GM18873 (cell line): ENCODE data around the gene PIK3AP1.
"Not testable (repeated sequence)": the region's sequence is repeated elsewhere in the genome, so short reads cannot be mapped to it uniquely, and the experiment has no call there.

Experiments used
- ATAC-seq: cut with Tn5 transposase; IDR thresholded peaks from one replicate; pipeline ENCODE4 v1.9.1; 2021; ENCODE audit warnings: mild to moderate bottlenecking, moderate library complexity, moderate number of reproducible peaks; ENCODE audit not compliant: unreplicated experiment, low FRiP score

Gene PIK3AP1

DNA sequence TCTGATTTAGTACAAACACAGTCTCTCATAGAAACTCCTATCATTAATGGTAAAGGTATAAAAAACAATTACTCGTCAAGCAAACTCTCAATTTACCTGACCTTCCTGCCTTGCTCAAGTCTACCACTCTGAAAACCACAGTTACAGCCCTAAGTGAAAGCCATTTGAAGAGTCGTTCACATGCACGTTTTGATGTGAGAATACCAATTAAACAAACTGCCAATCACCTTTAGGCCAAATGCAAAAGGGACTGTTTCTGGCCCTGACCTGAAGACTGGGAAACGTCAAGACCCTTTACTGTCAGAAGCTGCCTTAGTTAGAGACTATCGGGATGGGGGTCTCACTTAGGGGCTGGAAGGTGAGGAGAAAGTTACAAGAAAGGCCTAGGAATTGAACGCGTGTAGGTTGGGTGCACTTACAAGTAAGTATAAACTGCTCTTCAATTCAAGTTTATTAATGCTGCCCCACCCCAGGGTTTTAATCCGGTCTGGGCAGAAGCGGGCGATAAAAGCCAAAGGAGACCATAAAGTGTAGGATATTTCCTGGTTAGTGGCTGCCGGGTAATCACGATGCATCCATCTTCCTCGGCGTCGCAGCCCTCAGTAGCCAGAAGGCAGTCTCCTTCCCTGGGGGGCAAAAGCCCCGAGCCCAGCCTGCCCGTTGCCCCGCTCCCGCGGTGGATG, 134.4 kb downstream of the PIK3AP1 start:
- no peak for ATAC-seq

DNA sequence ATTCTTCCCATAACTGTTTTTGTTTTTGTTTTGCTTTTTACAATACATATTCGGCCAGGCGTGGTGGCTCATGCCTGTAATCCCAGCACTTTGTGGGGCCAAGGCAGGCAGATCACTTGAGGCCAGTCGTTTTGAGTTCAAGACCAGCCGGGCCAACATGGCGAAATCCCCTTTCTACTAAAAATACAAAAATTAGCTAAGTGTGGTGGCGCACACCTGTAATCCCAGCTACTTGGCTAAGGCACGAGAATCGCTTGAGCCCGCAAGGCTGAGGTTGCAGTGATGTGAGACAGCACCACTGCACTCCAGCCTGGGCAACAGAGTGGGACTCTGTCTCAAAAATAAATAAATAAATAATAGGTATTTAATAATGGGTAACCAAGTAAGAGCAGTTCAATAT, 135.8 kb downstream of the PIK3AP1 start:
- no peak for ATAC-seq

- ATAC-seq: no peak
These were observed 136.3 kb downstream of the PIK3AP1 start for GRCh38 chr10:96584035-96584434.

GRCh38 chr10:96579133-96579532, 141.2 kb downstream of the PIK3AP1 start:
- ATAC-seq: no peak

- ATAC-seq: no peak
These were observed 141.7 kb downstream of the PIK3AP1 start for GRCh38 chr10:96578633-96579032.

DNA sequence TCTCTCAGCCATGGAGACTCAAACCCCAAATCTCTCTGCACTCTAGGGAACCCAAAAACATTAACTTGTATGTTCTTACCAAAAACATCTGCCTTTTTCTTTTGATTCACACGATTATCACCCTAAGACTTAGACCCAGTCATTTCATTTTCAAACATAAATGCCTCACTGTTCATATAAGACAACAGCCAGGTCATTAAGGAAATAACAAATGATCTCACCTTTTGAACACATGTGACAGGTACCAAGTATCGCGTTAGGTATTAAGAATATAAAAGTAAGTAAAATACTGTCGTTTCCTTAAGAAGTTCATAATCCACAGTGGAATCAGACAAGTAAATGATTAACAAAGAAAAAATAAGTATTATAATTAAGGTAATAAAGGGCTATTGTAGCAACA, 142.3 kb downstream of the PIK3AP1 start:
- no peak for ATAC-seq

DNA sequence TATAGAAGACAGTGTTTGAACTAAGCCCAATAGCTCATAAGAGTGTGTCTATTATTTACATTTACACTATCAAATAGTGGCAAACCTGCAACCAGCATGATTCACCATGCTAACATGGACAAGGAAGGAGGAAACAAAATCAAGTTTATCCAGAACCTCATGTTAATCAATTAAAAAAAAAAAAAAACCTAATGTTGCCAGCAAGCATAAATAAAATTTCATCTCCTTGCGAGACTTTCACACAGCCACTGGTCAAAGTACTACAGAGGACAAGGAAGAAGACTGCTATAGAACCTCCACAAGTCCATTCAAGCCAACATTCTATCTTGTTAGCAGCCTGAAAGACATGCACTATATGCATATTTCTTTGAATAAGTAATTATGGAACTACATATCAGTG, 143.2 kb downstream of the PIK3AP1 start:
- no peak for ATAC-seq

- ATAC-seq: no peak
These were observed 143.9 kb downstream of the PIK3AP1 start for GRCh38 chr10:96576277-96576980.

- not testable (repeated sequence) for ATAC-seq
These were observed 145.8 kb downstream of the PIK3AP1 start for GRCh38 chr10:96574564-96574963.

DNA sequence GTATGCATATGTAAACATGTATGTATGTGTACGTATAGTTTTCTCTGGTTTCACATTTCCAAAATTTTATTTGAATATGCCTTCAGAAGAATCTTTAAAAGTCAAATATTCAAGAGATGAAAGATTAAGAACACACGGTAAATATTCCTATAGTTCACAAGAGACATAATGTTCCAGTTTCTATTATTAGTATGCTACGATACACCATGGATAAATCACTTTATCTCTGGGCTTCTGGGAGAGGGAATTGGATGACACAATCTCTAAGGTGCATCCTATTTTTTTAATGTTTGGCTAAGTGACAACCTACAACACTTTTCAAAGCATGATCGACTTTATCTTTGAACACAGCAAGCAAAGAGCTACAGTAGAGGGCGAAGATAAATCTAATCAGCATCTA, 147.3 kb downstream of the PIK3AP1 start:
- ATAC-seq: no peak

GRCh38 chr10:96570983-96571964, 149.0 kb downstream of the PIK3AP1 start:
- ATAC-seq: no peak

GRCh38 chr10:96570511-96570910, 149.8 kb downstream of the PIK3AP1 start:
- ATAC-seq: no peak

- ATAC-seq: no peak
These were observed 151.9 kb downstream of the PIK3AP1 start for GRCh38 chr10:96568402-96568801.

DNA sequence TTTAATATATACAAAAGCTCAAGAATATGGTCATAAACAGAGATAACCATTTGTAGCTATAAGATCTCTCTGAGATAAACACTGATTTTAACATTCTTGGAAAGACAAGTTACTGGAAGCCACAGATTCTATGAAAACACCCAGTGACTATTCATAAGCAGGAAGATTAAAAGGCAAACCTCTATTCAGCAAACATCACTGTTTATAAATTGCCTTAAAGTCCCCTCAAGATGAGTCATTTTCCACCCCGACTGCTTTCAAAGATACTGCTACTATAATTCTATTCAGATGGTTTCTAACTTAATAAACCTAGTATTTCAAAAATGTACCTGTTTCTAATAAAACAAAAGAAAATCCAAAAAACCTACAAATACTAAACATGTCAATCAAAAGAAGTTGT, 154.5 kb downstream of the PIK3AP1 start:
- no peak for ATAC-seq

DNA sequence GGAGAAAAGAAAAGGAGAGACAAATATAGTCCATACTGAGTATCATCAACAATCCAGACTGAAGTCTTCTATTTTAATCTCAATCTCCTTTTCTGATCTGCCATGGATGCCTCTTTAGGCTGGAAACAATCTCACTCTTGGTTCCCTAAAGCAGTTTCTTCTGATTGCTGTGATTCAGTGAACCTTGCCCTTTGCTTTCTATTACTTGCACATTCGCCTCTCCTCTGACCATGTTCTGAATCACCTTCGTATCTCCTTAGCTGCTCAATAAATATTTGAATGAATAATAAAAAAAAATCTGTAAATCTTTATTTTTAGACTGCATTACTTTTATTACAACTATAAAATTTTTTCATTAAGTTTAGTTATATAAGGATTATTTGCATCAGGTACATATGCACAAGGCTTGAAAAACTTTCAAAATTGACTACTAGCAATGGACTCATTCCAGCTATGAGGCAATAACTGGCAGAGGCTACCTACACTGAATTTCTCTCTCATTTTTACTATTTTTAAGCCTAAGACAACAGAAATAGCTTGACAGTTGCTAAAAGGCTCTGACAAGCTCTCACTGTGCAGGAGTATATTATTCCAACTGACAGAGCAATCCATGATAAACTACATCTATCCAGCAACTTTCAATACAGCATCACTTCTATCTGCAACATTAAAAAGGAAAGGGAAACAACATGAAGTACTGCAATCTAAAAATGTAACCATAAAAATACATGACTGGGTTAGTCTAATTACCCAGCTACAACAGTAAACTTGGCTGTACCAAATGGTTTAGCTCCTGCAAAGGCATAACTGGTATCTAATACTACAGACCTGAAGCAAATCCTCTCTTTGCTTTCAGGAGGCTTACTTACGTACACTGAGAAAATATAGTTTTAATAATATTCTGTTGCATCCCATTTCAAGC, 159.1 kb downstream of the PIK3AP1 start:
- no peak for ATAC-seq

DNA sequence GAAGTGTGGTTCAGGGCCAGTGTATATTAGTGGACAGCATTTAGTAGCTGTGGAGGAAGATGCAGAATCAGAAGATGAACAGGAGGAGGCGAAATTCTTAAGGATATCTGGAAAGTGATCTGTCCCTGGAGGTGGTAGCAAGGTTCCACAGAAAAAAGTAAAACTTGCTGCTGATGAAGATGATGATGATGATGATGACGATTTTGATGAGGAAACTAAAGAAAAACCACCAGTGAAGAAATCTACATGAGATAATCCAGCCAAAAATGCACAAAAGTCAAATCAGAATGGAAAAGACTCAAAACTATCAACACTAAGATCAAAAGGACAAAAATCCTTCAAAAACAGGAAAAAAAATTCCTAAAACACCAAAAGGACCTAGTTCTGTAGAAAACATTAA, 159.8 kb downstream of the PIK3AP1 start:
- no peak for ATAC-seq

DNA sequence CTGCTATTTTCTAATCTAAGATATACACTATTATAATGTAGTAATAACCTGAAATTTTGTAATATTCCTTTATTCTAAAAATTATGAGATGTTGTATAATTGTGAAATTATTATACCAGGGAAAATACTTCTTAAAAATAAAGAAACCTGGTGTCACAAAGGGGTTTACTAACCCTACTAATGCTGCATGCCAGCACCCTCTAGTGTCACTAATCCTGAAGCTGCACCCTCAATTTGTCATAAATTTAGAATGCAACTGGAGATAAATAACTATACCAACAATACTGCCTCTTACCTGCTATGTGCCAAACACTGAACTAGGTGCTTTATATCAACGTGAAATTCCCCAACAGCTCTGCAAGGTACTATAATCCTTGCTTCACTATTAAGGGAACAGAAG, 164.3 kb downstream of the PIK3AP1 start:
- ATAC-seq: no peak

DNA sequence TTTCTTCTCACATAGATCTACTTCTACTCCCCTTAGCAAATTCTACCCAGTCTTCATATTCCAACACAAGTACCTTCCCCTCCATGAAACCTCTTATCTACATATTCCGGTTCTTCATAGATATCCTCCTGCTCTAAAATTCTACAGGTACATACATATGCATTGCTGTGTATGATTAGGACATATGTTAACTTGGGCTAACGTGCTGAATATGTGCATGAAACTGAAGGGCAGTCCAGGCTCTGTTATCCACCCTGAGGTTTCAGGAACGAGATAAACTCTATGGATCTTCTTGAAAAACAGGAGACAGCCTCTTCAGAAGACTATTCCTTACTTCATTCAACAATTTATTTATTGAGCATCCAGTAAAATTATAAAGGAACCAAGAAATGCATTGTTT, 165.0 kb downstream of the PIK3AP1 start:
- no peak for ATAC-seq

DNA sequence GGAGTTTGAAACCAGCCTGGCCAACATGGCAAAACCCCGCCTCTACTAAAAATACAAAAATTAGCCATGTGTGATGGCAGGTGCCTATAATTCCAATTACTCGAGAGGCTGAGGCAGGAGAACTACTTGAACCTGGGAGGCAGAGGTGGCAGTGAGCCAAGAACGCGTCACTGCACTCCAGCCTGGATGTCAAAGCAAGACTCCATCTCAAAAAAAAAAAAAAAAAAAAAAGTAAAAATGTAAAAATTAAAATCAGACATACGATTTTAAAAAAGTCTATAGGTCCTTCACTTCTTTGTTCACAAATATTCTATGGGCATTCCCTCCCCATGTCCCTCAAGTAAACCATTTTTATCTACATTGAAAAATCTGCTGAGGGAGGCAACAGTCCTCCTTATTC, 171.7 kb downstream of the PIK3AP1 start:
- ATAC-seq: no peak

GRCh38 chr10:96545558-96545957, 174.8 kb downstream of the PIK3AP1 start:
- ATAC-seq: not testable (repeated sequence)
